ENCODE results near the gene GJA1.
"Not testable (repeated sequence)": the region's sequence is repeated elsewhere in the genome, so short reads cannot be mapped to it uniquely, and the experiment has no call there.

GJA1 gene

DNA sequence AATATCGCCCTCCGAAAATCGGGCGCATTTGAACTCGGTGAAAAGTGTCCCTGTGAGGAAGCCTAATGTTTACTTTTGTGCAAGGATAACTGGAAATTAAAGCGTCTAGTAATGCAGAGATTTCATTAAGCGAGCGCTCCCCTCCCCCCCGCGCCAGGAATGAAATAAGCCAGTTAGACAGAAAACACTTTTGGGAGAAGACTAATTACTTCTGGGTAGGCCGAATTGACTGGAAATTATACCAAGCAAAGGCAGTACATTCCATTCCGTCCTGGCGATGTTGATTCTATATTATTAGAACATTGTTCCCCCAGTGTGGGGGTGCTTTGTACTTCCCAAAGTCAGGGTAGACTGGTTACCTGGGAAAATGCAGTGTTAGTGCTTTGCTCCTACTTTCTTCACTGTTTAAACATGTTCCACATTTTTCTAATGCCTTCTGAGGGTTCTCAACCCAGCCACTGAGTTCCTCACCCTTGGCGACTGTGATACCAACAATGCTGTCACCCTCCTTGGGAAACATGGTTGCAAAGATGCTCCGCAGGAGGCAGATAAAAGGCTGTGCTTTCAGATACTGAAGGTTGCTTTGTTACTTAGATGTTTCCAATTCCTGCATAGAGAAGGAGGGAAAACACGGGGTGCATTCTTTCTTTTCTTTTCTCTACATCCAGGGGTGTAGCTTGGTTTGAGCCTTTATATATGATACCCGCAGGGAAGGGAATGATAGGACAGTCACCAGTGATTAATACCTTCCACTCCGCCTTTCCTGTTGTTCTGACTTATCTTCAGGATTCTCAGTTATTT is 2.6 kb downstream of the GJA1 start:
- no peak for DNase-seq

DNA sequence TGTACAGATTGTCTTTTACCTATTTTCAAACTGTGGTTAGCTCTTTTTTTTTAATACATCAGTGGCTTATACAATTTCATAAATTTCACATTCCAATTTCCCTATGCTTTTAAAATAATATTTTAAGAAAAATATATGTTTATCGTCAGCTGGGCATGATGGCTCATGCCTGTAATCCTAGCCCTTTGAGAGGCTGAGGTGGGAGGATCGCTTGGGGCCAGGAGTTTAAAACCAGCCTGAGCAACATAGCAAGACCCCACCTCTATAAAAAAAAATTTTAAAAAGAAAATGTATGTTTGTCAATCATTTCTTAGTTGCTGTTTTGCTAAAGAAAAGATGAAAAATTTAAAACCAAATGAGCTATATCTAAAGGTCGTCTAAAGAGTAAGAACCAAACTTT is 3.4 kb downstream of the GJA1 start:
- DNase-seq = no peak

DNA sequence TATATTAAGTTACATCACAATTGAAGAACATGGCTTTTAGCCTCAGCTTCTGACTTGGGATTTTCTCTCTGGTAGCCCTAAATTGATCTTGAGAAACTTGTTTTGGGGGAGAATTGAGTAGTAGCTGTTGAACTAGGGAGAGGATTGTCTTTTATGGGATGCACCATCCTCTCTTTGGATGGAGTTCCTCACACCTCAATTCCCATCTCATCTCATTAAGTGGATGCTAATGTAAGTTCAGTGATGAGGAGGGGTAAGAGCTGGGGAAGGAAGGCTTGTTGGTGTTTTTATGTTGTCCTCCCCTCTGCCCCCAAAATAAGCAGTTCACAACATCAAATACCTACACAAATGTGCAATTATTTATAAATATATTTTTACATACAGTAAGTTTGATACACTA is 4.0 kb downstream of the GJA1 start:
- no peak for DNase-seq

DNA sequence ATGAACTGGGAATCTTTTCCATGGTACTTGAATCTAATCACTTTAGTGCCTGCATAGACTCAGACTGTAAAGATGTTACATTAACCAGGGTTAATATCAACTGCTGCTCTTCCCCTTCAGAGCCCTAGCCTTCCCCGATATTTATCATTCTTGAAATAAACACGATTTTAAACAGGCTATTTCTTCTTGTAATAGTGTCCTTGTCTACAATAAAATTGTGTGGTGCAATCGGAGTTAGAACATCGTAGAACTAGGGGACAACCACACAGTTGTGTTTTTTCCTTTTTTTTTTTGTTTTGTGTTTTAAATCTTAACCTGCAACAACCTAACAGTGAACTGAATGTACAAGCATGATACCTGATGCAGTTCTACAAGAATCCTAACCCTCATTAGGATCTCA is 4.5 kb downstream of the GJA1 start:
- DNase-seq = no peak

DNA sequence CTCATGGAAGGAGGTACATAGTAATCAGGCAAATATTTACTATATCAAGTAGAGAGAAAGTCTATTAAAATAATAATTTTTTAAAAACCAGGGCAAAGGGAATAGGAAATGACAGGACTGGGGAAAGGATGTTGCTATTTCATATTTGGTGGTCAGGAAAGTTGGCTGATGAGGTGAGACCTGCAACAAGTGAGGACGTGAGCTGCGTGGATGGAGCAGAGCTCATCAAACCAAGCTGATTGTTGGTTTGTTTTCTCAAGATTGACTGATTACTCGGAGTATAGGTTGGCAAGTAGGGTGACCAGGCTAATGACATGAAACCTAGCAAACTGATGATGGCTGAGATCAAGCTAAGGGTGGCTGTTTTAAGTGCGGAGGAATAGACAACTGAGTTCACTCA is 6.0 kb downstream of the GJA1 start:
- DNase-seq = no peak

DNA sequence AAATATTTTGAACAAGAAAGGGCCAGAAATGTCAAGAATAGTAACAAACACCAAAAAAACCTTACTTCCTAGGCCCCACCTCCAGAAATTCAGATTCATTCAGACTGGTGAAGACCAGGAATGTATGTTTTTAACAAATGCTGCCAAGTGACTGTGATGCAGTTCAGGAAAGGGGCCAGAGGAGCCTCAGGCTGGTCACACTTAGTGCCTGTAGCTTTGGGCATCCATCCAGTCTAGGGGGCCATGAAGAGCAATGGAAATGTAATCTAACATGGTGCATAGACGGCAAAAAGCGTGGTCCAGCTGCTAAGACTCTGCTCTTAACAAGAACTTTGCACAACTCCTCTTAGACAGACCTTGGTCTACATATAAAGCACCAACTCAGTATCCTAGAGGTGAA is 7.1 kb downstream of the GJA1 start:
- no peak for DNase-seq

DNA sequence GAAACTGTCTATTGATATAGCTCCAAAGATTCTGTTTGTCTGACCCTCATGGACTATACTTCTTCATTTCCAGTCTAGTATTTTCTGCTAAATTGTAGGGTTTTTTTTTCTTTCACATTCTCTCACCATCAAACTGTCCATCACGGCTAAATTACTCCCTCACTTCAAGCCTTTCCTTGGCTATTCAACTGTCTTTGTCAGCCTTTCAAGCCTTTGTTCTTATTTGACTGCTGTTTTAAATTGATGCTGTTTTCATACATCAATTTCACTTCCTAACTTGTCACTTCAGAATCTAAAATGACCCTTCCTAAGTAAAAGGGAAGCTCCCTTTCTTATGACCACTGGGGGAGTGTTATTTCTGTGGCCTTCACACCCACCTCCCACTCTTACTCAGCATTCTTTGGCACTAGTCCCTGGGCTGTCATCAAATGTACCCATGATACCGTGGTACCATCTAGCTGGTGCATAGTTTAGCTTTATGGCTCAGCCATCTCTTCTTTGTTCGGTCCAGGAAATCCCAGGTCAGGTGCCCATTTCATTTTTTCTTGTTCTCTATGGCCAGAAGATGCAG is 8.6 kb downstream of the GJA1 start:
- no peak for DNase-seq

DNA sequence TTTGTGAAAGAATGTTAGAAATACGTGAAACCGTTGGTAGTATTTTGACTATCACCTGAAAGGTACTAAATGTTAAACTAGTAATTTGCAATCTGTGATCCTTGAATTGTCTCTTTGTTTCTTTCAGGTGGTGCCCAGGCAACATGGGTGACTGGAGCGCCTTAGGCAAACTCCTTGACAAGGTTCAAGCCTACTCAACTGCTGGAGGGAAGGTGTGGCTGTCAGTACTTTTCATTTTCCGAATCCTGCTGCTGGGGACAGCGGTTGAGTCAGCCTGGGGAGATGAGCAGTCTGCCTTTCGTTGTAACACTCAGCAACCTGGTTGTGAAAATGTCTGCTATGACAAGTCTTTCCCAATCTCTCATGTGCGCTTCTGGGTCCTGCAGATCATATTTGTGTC is 11.3 kb downstream of the GJA1 start:
- not testable (repeated sequence) for DNase-seq

DNA sequence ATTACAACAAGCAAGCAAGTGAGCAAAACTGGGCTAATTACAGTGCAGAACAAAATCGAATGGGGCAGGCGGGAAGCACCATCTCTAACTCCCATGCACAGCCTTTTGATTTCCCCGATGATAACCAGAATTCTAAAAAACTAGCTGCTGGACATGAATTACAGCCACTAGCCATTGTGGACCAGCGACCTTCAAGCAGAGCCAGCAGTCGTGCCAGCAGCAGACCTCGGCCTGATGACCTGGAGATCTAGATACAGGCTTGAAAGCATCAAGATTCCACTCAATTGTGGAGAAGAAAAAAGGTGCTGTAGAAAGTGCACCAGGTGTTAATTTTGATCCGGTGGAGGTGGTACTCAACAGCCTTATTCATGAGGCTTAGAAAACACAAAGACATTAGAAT is 12.3 kb downstream of the GJA1 start:
- DNase-seq = not testable (repeated sequence)

DNA sequence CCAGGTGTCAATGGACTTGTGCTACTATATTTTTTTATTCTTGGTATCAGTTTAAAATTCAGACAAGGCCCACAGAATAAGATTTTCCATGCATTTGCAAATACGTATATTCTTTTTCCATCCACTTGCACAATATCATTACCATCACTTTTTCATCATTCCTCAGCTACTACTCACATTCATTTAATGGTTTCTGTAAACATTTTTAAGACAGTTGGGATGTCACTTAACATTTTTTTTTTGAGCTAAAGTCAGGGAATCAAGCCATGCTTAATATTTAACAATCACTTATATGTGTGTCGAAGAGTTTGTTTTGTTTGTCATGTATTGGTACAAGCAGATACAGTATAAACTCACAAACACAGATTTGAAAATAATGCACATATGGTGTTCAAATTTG is 13.1 kb downstream of the GJA1 start:
- DNase-seq = not testable (repeated sequence)

DNA sequence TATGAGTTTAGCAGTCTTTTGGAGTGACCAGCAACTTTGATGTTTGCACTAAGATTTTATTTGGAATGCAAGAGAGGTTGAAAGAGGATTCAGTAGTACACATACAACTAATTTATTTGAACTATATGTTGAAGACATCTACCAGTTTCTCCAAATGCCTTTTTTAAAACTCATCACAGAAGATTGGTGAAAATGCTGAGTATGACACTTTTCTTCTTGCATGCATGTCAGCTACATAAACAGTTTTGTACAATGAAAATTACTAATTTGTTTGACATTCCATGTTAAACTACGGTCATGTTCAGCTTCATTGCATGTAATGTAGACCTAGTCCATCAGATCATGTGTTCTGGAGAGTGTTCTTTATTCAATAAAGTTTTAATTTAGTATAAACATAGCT is 13.9 kb downstream of the GJA1 start:
- DNase-seq = no peak

DNA sequence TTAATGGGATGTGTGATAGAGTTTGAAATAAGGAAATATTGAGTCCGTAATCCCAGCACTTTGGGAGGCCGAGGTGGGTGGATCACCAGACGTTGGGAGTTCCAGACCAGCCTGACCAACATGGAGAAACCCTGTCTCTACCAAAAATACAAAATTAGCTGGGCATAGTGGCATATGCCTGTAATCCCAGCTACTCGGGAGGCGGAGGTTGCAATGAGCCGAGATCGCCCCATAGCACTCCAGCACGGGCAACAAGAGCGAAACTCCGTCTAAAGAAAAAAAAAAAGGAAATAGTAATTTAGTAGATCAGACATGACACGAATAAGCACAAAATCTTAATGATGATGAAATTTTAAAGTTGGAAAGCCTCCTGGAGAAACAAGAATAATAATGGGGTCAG is 14.8 kb downstream of the GJA1 start:
- no peak for DNase-seq

DNA sequence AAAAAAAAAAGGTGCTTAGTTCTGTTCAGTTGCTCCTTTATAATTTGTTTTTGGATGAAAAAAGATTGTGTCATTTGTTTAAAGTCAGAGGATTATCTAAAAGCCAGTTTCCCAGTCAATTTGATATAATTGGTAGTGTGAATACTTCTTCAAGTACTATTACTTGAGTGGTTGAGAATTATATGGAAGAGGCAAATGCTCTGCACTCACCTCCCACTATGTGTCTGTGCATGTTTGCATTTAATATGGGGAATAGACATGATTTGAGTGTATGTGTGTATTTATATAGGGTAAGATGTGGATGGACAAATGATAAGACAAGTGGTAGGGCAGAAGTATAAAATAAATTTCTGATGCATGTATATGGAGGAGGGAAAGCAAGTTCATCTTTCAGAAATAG is 15.8 kb downstream of the GJA1 start:
- DNase-seq = no peak

DNA sequence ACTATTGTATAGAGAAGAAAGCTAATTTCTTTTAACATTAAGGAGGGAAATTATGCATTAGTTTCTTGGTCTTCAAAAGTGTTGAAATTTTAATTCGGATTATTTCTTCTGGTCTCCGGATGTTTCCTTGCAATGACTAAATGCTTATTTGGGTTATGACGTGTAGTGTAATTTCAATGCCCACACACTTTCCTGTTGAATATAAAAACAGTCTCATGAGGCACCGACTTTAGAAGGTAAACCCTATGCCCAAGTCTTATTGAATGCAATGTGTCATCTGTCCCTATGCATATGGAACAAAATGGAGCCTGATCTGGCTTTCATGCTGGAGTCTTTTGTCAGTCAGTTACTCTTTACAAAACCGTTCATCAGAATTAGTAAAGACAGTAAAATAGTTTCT is 17.7 kb downstream of the GJA1 start:
- DNase-seq = no peak

DNA sequence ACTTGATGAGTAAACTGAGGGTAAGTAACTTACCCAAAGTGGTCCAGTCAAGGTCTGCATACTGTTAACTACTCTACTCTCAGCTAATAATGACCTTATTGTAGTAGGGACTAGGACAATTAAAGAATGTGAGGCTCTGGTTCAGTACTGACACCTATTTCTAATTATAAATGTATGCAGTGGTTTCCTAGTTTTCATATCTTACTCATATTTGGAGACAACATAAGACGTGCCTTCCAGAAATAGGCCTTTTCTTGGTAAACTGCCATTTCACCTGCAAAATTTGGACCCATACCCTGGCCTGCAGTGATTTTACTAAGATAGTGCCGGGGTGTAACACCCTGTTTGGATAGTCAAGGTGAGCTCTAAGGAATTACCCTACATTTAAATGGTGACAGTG is 24.7 kb downstream of the GJA1 start:
- DNase-seq = no peak

DNA sequence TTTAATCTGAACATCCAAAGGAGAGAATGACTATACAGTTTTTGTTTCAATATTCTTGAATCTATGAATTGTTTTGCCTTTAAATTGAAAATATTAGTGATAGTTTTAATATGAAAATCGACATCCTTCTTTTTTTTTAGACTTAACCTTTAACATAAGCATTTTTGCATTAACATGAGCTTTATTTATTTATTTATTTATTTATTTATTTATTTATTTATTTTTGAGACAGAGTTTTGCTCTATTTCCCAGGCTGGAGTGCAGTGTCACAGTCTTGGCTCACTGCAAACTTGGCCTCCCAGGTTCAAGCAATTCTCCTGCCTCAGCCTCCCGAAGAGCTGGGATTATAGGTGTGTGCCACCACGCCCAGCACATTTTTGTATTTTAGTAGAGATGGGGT is 27.6 kb downstream of the GJA1 start:
- no peak for DNase-seq

DNA sequence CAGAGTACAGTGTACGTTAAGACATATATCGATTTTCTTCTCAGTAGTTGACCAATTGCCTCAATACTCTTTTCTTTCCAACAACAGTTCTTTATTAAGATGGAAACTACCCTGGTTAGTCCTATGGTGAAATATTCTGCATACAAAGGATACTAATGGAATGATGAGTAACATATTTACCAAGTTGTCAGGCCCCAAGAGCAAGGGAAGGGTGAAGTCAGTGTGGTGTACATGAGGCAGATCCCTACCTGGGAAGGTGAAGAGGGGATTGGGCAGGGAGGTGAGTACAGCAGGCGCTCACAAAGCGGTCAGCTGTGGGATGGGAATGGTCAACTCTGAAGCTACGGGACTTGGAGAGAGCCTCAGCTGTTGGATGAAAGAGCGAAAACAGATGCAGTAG is 29.7 kb downstream of the GJA1 start:
- DNase-seq = no peak

DNA sequence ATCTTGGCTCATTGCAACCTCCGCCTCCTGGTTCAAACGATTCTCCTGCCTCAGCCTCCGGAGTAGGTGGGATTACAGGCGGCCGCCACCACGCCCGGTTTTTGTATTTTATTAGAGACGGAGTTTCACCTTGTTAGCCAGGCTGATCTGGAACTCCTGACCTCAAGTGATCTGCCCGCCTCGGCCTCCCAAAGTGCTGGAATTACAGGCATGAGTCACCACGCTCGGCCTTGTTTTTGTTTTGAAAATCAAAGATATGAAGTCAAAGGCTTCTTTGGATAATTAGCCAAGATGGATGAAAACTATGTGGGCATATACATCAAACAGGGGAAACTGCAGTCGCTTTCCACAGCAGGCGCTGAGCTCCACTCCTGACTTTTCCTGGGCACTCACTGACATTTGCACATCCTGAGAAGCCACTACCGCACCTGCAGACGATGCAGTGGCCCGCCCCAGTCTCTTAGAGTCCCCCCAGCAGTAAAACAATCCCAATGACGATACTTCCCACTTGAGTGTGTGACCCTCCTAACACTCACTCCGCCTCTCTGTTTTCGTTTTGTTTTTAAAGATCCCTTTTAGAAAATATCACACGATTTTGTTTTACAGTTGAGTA is 44.1 kb downstream of the GJA1 start:
- DNase-seq = no peak

DNA sequence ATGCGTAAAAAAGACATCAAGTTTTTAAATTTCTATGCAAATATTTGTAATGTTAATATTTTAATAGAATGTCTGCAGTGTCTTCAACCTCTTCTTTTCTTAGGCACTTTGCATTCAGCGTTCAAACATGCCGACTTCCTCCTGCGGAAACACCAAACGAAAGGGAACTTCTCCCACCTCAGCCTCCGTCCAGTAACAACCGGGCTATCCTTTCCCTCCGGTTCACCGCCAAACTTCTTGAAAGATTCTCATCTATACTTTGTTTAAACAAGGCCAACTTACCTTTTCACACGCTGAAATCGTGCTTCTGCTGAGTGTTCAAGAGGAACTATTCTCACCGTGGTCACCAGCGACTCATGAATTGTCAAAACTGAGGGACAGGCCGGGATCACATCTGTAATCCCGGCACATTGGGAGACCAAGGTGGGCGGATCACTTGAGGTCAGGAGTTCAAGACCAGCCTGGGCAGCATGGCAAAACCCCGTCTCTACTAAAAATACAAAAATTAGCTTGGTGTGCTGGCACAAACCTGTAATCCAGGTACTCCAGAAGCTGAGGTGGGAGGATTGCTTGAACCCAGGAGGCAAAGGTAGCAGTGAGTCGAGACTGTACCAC is 44.8 kb downstream of the GJA1 start:
- no peak for DNase-seq

DNA sequence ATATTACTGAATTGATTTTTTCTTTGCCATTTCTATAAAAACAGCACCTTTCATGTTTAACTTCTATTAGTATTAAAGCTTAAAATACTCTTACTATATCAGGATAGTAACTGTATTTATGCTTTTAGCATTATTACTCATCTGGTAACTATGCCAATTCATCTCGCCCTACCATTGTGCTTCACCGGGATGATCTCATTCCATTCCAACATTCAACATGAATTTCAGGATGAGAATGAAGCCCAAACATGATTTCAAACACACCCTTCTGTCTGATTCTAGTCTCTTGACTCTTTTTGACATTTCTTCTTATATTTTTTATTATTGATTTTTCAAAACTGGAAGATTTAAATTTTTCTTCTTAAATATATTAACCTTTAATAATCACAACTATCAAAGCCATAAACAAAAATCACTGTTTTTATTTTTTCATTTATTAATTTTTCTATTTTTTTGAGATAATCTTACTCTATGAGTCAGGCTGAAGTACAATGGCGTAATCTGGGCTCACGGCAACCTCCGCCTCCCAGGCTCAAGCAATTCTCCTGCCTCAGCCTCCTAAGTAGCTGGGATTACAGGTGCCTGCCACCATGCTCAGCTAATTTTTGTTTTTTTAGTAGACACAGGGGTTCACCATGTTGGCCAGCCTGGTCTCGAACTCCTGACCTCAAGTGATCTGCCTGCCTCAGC is 46.7 kb downstream of the GJA1 start:
- no peak for DNase-seq

DNA sequence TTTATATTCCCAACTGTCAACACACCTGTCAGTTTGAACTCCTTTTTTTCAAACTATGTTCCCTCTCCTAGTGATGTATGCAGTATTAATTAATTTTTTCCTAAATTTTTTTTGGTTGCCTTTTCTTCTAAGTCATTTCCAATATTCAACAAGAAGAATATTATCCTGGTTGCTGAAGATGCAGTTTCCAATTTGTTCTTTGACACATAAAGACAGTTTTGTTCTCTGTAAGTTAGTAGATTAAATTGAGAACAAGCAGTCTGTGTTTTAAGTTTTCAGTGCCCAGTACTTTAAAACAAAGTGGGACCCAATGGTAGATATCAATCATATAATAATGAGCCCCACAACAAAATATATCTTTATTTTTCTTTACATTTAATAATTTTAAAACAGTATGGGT is 47.3 kb downstream of the GJA1 start:
- no peak for DNase-seq

DNA sequence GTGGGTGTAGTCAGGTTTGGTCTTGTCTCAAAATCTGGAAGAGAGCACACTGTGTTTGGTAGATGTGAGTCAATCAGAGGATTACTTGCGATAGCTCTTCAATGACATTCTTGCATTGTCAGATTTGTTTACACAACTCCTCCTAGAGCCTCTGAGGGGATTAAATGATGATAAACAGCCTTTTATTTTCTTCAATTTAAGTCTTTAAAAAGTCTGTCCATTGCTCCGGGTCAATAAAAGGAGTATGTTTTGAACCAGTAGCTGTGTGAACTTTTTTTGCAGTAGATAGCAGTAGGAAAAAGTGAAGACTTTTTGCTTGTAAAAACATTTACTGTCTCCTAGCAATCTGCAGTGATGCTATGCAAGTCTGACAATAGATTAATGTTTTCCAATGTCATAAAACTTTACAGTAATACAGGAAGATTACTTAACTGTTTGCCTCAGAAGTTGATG is 49.9 kb downstream of the GJA1 start:
- DNase-seq = no peak

DNA sequence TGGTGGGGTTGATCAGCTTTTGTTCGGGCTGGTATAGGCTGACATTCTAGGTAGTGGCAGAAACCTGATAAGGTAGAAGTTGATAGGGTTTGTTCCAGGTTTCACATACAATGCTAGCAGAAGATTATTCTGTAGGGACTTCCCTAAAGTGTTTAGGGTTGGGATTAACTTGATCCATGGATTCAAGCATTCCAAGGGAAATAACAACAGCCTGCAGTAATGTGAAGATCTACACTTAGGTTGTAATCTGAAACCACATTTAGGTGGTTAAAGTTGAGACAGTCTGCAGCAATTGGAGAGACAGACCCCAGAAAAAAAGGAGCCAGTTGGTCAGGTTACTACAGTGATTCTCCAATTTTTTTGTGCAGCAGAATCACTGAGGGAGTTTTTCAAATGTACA is 56.1 kb downstream of the GJA1 start:
- DNase-seq = no peak

DNA sequence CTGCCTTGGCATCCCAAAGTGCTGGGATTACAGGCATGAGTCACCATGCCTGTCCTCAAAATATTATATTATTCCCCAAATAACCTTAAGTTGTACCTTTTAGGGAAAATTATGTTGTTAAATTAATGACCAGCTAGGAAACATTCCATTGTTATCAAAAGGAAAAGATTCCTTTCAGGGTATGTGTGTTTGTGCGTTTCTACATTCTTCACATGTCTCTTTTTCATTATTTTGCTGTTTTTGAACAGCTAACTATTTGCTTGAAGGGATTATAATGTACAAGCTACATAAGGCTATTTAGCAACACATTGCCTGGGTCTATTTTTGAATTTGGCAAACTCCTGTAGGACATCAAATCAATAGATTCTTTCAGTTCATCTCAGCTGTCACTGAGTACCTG is 57.1 kb downstream of the GJA1 start:
- DNase-seq = no peak

All from NCI-H1694 treated with DMSO at 0.1 percent for 48 hours (cell line).